Thyroid gland (tissue), 4 donors: ENCODE data around the gene SLITRK6.

Source experiments
- POLR2A ChIP-seq, 2 donors: fragments of 450-650 bp; IDR thresholded peaks; one replicate each; pipeline ENCODE4 v1.6.1; 2017; ENCODE audit warnings: antibody characterized with exemption in 2 of 2, mild to moderate bottlenecking in 2 of 2, moderate library complexity in 1 of 2
- TF ChIP-seq, protein P1 (sequence below), 6 experiments: fragments of 200-600 bp in 3 of 6; fragments of 450-650 bp in 3 of 6; sonication (generic) in 3 of 6; IDR thresholded peaks; one replicate each; pipeline ENCODE4 v1.5.1; 2016 to 2019; ENCODE audit warnings: antibody characterized with exemption in 6 of 6, mild to moderate bottlenecking in 2 of 6, inconsistent platforms in 1 of 6, moderate library complexity in 1 of 6

DNA sequence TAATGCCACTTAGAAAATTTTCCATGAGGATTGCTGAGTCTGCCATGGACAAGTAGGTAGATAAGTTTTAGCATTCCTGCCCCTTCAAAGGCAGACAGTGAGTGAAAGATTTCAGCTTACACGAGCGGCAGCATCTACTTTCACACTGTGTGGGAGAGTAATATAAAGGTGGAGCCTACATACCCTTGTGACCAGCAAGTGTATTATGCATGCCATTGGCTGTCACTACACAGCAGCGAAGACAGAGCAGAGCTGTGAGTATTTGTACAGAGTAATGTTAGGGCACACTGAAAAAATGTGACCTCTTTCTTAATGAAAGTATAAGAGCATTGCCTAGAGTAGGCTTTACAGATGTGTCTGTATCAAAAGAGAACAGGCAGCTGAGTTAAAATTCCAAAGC, 14.0 kb downstream of the SLITRK6 start:
- TF ChIP-seq, protein P1, sequence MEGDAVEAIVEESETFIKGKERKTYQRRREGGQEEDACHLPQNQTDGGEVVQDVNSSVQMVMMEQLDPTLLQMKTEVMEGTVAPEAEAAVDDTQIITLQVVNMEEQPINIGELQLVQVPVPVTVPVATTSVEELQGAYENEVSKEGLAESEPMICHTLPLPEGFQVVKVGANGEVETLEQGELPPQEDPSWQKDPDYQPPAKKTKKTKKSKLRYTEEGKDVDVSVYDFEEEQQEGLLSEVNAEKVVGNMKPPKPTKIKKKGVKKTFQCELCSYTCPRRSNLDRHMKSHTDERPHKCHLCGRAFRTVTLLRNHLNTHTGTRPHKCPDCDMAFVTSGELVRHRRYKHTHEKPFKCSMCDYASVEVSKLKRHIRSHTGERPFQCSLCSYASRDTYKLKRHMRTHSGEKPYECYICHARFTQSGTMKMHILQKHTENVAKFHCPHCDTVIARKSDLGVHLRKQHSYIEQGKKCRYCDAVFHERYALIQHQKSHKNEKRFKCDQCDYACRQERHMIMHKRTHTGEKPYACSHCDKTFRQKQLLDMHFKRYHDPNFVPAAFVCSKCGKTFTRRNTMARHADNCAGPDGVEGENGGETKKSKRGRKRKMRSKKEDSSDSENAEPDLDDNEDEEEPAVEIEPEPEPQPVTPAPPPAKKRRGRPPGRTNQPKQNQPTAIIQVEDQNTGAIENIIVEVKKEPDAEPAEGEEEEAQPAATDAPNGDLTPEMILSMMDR (IDR thresholded peaks at IDR 0.05): no peak
- TF ChIP-seq POLR2A (IDR thresholded peaks at IDR 0.05): no peak
